ENCODE data around the gene MZT2B.
A peak's percentile ranks its signal among the peaks of the same experiment; 100 is the strongest.
"Not testable (repeated sequence)": the region's sequence is repeated elsewhere in the genome, so short reads cannot be mapped to it uniquely, and the experiment has no call there.

MZT2B gene

DNA sequence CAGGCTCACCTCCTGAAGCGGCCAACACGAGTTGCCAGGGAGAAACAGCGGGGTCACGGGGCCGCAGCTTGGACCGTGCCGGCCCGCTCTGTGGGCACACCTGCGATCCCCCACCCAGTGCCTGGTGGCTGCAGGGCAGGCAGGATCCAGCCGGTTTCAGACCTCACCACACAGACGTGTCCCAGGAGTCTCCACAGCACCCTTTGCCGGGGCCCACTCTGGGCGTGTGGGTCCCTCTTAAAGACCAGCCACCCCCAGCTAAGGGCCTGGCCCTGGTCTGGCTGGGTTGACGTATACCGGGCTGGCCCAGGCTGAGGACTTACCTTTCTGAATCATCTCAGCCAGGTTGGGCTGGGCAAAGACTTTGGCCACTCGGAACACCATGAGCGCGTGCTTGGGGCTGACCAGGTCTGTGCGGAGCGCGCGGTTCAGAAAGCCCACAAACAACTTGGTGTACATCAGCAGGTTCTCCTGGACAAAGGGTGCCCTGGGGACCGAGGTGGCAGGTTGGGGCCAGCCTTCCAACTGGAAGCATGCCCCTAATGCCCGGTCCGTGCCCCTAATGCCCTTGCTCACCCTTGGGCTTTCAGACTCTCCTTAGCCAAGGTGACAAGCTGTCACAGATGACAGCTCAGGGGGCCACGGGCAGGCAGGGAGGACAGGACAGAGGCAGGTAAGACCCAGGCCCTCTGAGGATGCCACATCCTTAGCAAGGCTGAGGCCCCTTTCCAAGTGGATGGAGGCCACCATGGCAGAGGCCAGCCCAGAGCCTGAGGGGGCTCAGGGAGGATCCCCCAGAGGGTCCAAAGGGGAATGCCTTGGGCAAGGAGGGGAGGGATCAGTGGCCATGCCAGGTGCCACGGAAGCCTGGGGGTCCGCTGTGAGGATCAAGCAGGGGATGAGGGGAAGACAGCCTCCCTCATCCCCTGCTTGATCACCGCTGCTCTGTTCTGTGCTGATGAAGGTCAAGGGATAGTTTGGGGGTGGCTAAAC lies 27.0 kb upstream of the MZT2B start:
- CTCF ChIA-PET = interaction anchor here (1.6 kb wide), 1 partner anchor 178 kb away, joined by 11 read pairs; no protein-coding TSS in a partner anchor

DNA sequence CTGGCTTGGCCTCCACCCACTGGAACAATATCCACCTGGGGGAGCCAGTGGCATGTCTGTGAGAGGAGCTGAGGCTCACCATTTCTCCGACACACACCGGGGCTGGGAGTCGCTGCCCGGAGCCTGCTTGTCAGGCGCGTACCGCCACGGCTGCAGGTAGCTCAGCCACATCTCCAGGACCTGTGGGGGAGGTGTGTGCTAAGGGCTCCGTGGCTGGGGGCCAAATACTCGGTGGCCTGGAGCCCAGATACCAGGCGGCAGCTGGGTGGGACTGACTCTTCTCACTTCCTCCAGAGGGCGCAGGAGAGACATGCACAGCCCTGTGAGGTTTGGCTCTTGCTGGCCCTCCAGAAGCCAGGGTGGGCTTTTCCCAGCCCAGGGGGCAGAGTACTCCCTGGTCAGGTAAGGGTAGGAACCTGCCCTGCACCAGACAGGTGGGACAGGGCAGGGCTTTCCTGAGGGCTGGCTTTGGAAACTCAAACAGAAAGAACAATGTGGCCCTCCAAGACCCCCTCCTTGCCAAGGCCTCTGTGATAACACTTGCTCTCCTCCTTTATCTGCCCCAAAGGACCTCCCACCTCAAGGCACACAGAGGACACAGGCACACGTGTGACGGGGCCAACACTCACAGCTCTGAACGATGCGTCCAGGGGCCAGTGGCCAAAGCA lies 26.0 kb upstream of the MZT2B start:
- CTCF ChIA-PET = interaction anchor here (1.6 kb wide), 1 partner anchor 177 kb away, joined by 11 read pairs; no protein-coding TSS in a partner anchor

More for the DNA sequence above, 27.0 kb upstream of the MZT2B start:
- TF ChIP-seq, protein P1, sequence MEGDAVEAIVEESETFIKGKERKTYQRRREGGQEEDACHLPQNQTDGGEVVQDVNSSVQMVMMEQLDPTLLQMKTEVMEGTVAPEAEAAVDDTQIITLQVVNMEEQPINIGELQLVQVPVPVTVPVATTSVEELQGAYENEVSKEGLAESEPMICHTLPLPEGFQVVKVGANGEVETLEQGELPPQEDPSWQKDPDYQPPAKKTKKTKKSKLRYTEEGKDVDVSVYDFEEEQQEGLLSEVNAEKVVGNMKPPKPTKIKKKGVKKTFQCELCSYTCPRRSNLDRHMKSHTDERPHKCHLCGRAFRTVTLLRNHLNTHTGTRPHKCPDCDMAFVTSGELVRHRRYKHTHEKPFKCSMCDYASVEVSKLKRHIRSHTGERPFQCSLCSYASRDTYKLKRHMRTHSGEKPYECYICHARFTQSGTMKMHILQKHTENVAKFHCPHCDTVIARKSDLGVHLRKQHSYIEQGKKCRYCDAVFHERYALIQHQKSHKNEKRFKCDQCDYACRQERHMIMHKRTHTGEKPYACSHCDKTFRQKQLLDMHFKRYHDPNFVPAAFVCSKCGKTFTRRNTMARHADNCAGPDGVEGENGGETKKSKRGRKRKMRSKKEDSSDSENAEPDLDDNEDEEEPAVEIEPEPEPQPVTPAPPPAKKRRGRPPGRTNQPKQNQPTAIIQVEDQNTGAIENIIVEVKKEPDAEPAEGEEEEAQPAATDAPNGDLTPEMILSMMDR (IDR thresholded peaks at IDR 0.05; ENCODE audit: insufficient read depth, low read length, missing control alignments) = no peak
- no peak overlapping the region for H3K4me3 ChIP-seq (ENCODE audit: low read depth, low read length)
- DNase-seq (ENCODE audit: low read depth, low spot score) = no peak
- POLR2A ChIA-PET = no interaction called here

DNA sequence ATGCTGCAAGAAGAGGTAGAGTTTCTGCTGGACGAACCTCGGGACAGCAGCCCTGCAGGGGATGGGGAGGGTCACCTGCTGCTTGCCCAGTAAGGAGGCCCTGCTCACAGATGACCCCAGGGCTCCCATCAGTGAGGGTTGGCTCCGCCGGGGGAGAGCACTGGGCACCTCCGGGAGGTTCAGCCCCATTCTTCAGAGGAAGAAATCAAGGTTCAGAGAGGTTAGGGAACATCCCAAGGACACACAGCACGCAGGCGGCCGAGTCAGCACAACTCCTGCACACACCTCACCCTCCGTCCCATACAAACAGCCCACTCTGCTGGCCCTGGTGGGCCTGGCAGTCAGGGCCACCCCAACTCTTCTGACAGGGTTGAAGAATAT lies 25.4 kb upstream of the MZT2B start:
- CTCF ChIA-PET = interaction anchor here (1.6 kb wide), 1 partner anchor 177 kb away, joined by 11 read pairs; no protein-coding TSS in a partner anchor
- no peak for DNase-seq (ENCODE audit: low read depth, low spot score)
- POLR2A ChIA-PET = no interaction called here
- TF ChIP-seq, protein P1 (IDR thresholded peaks at IDR 0.05; ENCODE audit: insufficient read depth, low read length, missing control alignments) = no peak
- no peak overlapping the region for H3K4me3 ChIP-seq (ENCODE audit: low read depth, low read length)

More for the DNA sequence above, 26.0 kb upstream of the MZT2B start:
- POLR2A ChIA-PET; H3K4me3 ChIP-seq (ENCODE audit: low read depth, low read length): not testable (repeated sequence)
- peak; percentile 7 for DNase-seq (ENCODE audit: low read depth, low spot score)
- TF ChIP-seq, protein P1 (IDR thresholded peaks at IDR 0.05; ENCODE audit: insufficient read depth, low read length, missing control alignments) = peak; percentile 58

DNA sequence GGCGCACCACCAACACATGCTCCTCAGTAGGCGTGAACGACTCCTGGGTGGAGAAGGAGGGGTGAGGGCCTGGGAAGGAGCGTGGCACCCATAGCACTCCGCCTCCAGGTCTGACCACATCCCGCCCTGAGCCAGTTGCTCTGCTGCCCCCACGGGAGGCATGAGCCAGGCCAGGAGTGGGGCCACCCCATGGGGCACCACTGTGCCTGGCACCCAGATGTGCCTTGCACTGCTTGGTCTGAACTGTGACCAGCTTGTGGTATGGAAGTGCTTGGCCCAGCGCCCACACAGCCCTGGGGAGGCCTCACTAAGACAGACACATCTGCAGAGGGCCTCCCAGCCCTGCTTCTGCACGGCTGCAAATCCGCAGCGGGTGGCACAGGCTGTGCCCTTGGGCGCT lies 24.7 kb upstream of the MZT2B start:
- POLR2A ChIA-PET; H3K4me3 ChIP-seq (ENCODE audit: low read depth, low read length); DNase-seq (ENCODE audit: low read depth, low spot score); CTCF ChIA-PET: not testable (repeated sequence)

DNA sequence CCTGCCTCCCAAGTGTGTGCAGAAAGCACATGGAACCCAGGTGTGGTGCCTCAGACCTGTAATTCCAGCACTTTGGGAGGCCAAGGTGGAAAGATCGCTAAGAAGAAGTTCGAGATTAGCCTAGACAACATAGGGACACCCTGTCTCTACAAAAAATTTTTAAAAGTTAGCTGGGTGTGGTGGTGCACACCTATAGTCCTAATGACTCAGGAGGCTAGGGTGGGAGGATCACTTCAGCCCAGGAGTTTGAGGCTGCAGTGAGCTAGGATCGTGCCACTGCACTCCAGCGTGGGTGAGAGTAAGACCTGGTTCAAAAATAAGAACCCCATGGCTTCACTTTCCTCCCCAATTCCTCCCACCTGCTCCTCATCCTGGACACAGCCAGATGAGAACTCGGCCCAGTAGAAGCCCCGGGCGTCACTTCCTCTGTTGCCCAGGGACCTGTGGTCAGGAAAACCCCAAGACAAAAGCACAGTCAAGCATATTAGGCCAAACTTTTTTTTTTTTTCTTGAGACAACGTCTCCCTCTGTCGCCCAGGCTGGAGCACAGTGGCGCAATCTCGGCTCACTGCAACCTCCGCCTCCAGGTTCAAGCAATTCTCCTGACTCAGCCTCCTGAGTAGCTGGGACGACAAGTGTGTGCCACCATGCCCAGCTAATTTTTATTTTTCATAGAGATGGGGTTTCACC lies 24.1 kb upstream of the MZT2B start:
- CTCF ChIA-PET; DNase-seq (ENCODE audit: low read depth, low spot score); H3K4me3 ChIP-seq (ENCODE audit: low read depth, low read length); POLR2A ChIA-PET: not testable (repeated sequence)

DNA sequence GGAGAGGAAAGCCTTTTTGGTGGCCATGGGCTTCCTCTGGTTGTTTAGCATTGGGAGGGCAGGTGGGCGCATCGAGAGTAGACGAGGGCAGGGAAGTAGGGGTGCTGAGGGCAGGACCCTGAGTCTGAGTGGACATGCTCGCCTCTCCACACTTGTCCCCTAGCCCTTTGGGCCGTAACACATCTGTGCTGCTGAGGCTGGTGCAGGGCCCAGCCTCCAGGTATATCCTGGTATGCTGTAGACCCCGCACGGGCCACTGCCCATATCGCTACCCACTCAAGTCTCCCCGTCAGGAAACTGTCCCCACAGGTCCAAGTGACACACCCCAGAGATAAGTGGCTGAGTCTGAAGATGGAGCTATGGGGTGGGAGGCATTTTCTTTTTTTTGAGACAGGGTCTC lies 23.4 kb upstream of the MZT2B start:
- CTCF ChIA-PET = no interaction called here

DNA sequence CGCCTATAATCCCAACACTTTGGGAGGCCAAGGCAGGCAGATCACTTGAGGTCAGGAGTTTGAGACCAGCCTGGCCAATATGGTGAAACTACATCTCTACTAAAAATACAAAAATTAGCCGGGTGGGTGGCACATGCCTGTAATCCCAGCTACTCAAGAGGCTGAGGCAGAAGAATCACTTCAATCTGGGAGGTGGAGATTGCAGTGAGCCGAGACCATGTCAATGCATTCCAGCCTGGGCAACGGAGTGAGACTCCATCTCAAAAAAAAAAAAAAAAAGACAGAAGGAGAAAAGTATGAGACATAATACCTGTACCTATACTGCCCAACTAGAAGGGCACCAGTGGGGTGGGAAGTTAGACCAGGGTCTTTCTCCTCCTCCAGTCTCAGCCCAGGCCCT lies 22.7 kb upstream of the MZT2B start:
- DNase-seq (ENCODE audit: low read depth, low spot score); CTCF ChIA-PET; H3K4me3 ChIP-seq (ENCODE audit: low read depth, low read length): not testable (repeated sequence)
- POLR2A ChIA-PET = interaction anchor here (0.7 kb wide), 1 partner anchor 217 kb away, joined by 3 read pairs; no protein-coding TSS in a partner anchor

More for the DNA sequence above, 23.4 kb upstream of the MZT2B start:
- TF ChIP-seq, protein P1 (IDR thresholded peaks at IDR 0.05; ENCODE audit: insufficient read depth, low read length, missing control alignments) = no peak
- no peak for DNase-seq (ENCODE audit: low read depth, low spot score)
- POLR2A ChIA-PET = no interaction called here
- H3K4me3 ChIP-seq (ENCODE audit: low read depth, low read length) = no peak overlapping the region
